SKM-1 (cell line): Measurements from ENCODE around the gene MAGED2.
"Not testable (repeated sequence)": the region's sequence is repeated elsewhere in the genome, so short reads cannot be mapped to it uniquely, and the experiment has no call there.

ENCODE experiments used
- DNase-seq: peaks from one replicate; lab custom pipeline; 2025; ENCODE audit not compliant: unreplicated experiment; lab: John Stamatoyannopoulos, UW

Gene MAGED2

DNA sequence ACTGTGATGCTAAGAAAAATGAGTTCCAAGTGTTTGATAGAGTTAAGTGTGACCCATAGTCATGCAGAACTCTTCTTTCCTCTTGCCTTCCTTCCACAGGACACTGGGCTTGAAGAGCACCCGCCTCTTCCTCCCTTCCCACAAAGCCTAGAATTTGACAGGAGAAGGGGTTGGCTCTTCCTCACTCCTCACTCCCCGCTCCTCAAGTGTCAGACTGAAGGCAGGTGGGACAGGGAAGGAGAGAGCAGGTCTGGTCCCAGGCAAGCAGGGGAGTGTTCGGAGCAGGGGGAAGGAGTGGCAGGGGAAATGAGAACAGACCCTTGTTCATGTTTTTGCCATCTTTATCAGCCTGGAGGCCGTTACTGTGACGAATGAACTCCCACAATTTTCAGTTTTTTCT lies 10.7 kb downstream of the MAGED2 start:
- no peak for DNase-seq

DNA sequence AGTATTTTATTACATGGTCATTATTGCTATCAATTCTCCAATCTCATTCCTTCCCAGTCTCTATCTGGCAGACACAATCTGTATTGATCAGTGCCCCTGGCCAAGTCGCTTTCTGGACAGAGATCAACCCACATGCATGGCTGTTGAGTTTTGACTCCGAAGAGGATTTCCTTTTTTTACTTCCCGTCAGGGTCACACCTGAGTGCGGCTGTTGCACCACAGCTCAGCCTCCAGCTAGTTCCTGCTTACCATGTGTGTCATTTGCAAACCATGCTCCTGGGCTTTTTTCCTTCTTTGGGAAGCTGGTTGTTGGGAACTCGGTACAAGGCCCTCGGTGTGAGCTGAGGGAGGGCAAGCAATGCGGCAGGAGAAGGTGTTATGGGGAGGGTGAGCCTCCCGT lies 11.7 kb downstream of the MAGED2 start:
- no peak for DNase-seq

DNA sequence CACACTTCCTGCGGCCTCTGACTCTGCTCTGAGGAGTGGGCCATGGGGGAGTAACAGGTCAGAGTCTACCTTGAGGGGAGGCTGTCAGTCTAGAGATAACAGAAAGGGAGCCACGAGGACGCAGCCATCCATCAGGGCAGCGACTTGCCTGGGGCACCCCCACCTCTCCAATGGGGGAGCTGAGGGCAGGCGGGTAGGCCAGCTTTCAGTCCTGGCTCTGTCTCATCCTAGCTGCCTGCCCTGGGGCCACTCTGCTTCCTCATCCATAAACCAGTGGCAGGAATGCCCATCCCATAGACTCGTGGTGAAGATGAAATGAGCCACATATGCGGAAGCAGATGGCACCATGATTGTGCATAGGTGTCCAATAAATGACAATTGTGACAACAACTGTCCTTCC lies 13.2 kb downstream of the MAGED2 start:
- no peak for DNase-seq

DNA sequence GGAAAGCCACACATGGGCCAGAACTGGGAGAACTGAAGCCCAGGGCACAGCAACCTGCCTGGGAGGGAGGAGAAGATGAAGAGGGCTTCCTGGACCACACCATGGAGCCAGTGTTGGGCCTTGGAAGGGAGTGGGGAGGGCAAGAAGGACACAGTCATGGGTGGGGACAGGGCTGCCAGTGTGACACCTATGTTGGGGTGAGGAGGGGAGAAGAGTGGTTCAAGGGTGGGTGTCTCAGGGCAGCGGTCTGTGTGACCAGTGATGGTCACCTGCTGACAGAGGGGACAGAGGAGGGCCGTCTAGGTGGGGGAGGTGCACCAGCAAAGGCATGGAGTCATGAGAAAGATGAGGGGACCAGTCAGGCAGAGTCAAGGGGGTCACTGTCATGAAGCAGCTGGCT lies 13.8 kb downstream of the MAGED2 start:
- DNase-seq, result no peak

DNA sequence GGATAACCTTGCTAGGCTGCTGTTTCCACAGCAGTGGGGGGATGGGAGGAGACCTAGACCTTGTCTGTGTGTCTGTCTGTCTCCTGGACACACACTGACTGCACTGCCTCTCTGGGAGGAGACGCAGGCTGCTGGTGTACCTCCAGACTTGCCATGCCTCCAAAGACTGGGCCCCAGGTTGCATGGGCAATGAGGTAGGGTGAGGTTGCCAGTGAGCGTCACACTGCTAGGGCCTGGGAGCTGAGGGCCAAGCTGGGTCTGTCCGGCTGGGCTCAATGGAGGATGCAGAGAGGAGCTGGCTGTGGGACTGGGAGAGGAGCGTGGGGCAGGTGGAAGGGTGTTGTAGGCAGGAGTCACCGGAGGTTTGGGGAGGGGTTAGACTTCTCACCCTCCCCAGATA lies 16.6 kb downstream of the MAGED2 start:
- DNase-seq, result no peak

DNA sequence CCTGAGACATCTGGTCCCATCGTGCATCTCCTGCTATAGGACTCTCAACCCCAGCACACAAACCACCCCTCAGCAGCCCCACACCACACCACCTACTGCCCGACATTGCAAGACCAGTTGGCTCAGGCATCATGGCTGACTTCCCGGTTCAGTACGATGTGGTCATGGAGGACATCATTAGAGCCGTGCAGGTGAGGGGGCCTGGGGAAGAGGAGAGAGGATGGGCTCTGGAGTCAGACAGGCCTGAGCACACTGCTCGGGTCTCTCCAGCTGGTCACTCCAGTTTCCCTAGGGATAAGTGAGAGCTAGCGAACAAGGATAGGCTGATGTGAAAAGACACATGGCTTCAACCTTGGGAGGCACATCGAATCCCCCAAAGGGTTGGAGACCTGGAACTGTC lies 17.2 kb downstream of the MAGED2 start:
- no peak for DNase-seq

DNA sequence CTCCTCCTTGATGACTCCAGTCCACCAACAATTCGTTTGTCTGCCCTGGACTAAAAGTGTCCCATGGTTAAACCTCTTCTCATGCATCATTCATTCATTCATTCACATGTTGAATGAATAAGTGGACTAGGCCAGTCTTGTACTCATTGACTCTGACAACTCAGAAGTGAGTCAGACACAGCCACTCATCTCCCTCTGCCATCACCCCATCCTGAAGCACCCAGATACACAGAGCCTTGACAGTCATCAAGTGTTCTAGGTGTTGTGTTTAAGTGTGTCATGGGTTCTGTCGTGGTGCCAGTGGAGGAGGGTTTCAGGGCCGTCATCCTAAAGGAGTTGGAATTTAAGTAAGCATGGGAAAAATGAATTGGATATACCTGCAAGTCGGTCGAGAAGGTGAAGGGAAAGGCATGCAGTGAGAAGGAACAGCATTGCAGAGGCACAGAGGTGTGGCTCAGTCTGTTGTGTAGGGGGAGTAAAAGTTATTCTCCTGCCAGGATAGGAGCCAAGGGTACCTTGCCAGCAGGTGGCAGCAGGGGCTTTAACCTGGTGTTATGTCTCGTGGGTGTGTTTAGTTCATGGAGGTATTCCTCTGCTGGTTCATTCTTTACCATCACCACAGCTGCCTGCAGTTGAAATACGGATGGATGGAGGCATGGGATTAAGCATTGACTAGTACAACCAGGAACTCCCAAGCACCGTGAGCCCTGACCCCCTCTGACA lies 18.3 kb downstream of the MAGED2 start:
- no peak for DNase-seq

DNA sequence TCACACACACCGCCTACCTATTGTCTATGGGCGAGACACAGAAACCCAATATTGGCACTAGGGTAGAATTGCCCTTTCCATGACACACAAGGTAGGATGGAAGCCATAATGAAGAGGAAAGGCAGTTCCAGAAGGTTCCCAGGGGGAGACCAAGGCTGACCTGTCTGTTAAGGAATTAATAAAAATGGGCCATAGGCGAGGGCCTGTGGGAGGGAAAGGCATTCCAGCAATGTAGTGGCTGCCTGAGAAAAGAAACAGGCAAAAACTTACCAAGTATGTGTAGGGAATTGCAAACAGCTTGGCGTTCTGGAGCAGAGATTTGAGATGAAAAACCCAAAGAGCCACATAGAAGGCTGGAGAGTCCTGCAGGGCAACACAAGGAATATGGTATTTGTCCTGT lies 19.1 kb downstream of the MAGED2 start:
- no peak for DNase-seq

DNA sequence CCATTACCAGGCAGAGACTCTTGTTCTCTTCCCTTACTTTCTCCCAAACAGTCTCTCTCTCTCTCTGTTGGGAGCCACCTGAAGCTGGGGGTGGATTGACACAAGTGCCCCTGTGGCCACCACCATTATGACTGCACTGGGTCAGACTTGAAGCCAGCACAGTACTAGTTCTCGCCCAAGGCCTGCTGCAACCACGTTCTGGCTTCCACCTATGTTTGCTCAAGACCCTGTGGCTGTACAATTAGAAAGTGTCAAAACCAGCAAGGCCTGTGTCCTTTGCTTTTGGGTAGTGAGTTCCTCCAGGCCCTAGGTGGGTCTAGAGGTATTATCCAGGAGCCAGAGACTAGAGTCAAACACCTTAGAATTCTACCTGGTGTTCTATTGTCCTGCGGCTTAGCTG lies 31.0 kb downstream of the MAGED2 start:
- no peak for DNase-seq

DNA sequence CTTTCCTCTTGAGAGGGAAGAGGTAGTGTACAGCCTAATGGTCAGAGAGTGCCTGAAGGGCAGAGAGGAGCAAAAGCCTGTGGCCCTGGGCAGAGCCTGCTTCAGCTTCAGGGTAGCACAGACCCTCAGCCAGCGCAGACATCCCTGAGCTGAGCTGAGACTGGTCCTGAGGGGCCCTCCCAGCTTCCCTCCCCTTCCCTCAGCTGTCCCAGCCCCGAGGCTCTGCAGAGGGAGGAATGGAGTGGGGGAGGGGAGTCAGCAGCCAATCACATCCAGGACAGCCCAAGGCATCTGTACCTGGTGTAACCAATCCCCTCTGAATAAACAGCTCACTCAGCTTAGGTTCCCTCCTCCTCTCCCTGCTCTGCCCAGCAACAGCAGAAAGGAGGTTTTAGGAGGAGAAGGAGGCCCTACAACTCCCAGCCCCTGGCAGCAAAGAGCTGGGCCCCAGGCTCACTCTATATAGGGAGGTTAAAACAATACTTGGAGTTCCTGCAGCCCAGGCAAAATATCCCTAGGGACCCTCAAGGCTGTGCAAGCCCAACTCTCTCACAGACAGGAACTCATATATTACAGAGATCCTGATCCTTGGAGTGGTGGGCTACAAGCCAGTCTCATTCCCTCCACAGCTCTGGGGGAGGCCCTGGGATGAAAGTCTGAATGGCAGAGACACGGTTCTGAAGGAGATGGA lies 33.8 kb downstream of the MAGED2 start:
- not testable (repeated sequence) for DNase-seq

DNA sequence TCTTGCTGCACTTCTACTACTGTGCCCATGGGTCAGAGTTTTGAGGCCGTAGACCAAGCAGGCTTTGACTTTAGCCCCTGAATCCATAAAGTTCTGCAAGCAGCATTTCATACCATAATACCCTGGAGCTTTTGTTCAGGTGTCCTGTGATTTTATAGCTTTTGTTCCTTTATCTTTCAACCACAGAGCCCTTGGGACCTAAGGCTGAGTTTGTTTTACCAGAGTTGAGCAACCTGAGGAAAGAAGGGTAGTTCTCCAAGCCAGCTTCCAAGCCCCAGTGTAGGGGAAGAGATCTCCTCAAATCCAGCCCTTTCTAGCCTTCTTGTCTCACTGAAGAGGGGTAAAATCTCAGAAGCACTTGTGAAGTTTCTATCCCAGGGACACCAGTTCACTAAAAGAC lies 35.1 kb downstream of the MAGED2 start:
- no peak for DNase-seq

DNA sequence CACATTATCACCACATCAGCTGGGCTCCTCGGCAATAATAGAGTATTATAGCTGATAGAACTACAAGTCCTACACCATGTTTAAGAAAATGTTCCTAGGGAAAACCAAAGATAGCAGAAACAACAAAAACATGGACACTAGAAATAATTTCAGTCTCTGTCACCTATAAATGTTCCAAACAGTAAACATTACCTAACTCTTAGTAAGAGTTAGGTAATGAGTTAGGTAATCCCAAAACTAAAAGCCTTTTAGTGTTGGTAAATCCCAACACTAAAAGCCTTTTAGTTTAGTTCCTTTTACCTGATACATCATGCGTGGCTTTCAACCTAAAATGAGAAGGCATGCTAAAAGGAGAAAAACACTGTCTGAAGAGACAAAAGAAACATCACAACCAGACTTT lies 35.5 kb downstream of the MAGED2 start:
- no peak for DNase-seq

DNA sequence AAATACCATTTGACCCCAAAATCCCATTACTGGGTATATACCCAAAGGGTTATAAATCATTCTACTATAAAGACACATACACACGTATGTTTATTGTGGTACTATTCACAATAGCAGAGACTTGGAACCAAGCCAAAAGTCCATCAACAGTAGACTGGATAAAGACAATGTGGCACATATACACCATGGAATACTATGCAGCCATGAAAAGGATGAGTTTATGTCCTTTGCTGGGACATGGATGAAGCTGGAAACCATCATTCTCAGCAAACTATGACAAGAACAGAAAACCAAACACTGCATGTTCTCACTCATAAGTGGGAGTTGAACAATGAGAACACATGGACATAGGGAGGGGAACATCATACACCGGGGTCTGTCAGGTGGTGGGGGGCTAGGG lies 40.2 kb downstream of the MAGED2 start:
- not testable (repeated sequence) for DNase-seq

DNA sequence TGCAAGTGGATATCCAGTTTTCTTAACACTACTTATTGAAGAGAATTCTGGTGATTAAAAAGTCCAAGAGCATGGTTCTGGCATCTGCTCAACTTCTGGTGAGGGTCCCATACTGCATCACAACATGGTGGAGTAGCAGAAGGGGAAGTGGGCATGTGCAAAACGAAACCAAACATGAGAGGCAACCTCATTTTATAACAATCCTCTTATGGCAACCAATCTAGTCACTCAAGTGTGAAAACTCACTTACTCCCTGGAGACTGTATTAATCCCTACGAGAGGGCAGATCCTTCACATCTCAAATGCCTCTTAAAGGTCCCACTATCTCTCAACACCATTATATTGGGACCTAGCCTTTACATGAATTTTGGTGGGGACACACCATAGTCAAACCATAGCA lies 57.7 kb downstream of the MAGED2 start:
- DNase-seq, result no peak
